Fibroblast of mammary gland (primary cell): ENCODE results near the gene RNF10.

Experiments
- DNase-seq: peaks from one replicate; pipeline ENCODE4 v3.0.0-alpha.2; 2010; ENCODE audit warnings: low read depth
- H3K4me3 ChIP-seq: 2 replicates; pipeline ENCODE4 v1.5.1; 2011; ENCODE audit warnings: low read depth, mild to moderate bottlenecking, low read length, moderate library complexity; ENCODE audit not compliant: control insufficient read depth
- CTCF ChIP-seq: conservative IDR thresholded peaks from 2 replicates; pipeline ENCODE4 v1.5.1; 2011; ENCODE audit warnings: low read depth, low read length, inconsistent platforms; ENCODE audit not compliant: control insufficient read depth, insufficient read depth

RNF10 gene

DNA sequence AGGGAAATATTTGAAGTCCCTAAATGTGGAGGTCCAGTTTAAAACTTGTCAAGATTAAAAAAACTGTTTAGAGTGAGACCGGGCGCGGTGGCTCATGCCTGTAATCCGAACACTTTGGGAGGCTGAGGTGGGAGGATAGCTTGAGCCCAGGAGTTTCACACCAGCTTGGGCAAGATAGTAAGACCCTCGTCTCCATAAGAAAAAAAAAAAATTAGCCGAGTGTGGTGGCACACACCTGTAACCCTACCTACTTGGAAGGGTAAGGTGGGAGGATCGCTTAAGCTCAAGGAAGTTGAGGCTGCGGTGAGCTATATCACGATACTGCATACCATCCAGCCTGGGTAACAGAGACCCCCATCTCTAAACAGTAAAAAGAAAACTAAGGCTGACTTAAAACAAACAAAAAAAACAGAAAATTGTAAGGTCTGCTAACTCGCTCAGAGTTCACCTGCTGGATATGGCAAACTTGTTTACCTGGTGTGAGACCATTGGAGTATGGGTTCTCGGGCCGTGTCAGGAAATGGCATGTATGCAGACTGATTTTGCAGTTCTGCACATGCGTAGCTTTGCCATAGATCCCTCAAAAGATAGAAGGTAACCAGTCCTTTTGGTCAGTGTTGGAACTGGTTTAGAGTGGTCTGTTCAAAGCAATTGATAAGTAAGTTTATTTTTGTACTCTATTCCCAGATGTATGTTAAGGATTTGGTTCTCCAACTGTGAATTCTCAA is 2.1 kb downstream of the RNF10 start:
- H3K4me3 ChIP-seq: peak overlapping the region; percentile 95
- TF ChIP-seq CTCF: no peak

GRCh38 chr12:120537856-120538220 is 3.7 kb downstream of the RNF10 start:
- no peak for TF ChIP-seq CTCF
- peak overlapping the region; percentile 28 for H3K4me3 ChIP-seq
- DNase-seq: peak; percentile 13

More for the DNA sequence above, 2.1 kb downstream of the RNF10 start:
- DNase-seq: no peak

DNA sequence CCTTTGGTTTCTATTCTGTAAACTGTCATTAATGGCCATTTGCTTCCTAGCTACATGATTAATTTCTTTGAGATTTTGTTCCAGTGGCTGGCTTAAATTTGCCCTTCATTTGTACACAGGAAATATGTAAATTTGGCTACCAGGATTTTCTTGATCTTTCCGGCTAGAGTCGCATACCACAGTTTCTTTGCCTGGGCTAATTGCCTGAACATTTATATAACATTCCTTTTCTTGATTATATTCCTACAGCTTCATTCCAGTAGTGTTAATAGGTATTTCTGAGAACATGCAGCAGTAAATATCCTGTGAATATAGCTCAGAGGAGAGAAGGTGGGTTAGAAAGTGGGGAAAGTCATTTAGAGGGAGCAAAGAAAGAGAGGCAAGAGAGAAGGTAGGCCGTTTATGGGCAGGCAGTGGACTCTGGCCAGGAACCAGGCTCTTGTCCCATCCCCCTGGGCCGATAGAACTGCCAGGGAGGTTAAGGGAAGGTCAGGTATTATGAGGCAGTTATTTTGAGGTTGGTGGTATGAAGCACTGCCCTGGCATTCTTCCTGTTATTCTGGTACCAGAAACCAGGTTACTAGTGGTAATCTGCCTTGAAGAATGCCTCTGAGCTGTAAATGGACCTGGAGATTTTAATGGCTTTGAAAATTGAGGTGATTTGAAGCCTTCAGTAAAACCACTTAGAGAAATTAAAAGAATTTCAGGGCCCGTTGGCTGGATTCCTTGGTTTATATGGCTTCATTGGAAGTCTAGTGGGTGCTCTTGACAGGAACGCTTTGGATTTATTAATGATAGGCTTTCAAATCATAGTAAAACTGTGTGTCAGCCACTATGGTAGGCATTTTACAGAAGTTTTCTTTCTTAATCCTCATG is 4.4 kb downstream of the RNF10 start:
- peak; percentile 61 for DNase-seq
- H3K4me3 ChIP-seq: no peak overlapping the region

DNA sequence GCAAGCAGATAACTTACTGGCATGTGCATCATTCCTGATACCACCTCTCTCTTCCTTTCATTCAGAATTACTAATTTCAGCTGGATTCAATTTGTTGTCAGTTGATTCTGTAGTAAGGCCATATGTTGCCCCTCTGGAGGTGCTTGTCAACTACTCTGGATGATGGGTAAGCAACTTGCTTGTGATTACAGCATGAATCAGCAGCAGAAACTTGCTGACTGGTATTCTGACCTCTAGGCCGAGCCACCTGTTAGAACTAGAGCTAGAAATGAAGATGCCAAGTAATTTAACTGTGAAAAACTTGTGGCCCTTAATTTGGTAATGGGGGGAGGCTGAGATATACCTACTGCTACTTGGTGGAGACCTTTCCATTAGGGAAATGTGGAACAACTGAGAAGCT is 5.1 kb downstream of the RNF10 start:
- DNase-seq: peak; percentile 87
- no peak overlapping the region for H3K4me3 ChIP-seq
- TF ChIP-seq CTCF: no peak

More for the DNA sequence above, 4.4 kb downstream of the RNF10 start:
- TF ChIP-seq CTCF: no peak

GRCh38 chr12:120540445-120540844 is 6.3 kb downstream of the RNF10 start:
- DNase-seq: peak; percentile 22
- TF ChIP-seq CTCF: no peak

GRCh38 chr12:120542166-120542565 is 8.0 kb downstream of the RNF10 start:
- no peak overlapping the region for H3K4me3 ChIP-seq
- no peak for DNase-seq
- TF ChIP-seq CTCF: no peak

More at GRCh38 chr12:120540445-120540844, 6.3 kb downstream of the RNF10 start:
- no peak overlapping the region for H3K4me3 ChIP-seq
